B cell (primary cell): ENCODE measurements around the gene PAK3. TPM values are rescaled to one million over a fixed set of nuclear protein-coding genes. Genes with fewer than 3 reads are reported as not detected.

ENCODE experiments used
- ATAC-seq: fragments of 200-7000 bp; cut with Tn5 transposase; one replicate; pipeline ENCODE4 v1.10.0; 2021; ENCODE audit warnings: low read depth, mild to moderate bottlenecking, moderate number of reproducible peaks, moderate library complexity
- CTCF ChIA-PET: fragments of 350-600 bp; sonication (Branson Sonifier 250); formaldehyde crosslinking; loops from one replicate; lab custom pipeline; 2021; ENCODE audit warnings: antibody characterized with exemption, inconsistent platforms; lab: Charles Lee
- POLR2A ChIA-PET: fragments of 350-600 bp; sonication (Branson Sonifier 250); formaldehyde crosslinking; loops from one replicate; lab custom pipeline; 2021; ENCODE audit warnings: antibody characterized with exemption; lab: Charles Lee
- DNase-seq: peaks from one replicate; pipeline ENCODE4 v3.0.0; 2013
- H2AFZ ChIP-seq: 2 replicates; pipeline ENCODE4 v1.6.1; 2012; ENCODE audit warnings: mild to moderate bottlenecking, low read depth, low read length; ENCODE audit not compliant: insufficient read depth, poor library complexity, severe bottlenecking
- H3K27ac ChIP-seq, 2 donors: 1 replicate in 1 of 2; 2 replicates in 1 of 2; pipeline ENCODE4 v1.5.1; 2012 to 2013; ENCODE audit warnings: low read length in 2 of 2, mild to moderate bottlenecking in 2 of 2, moderate library complexity in 1 of 2
- H3K27me3 ChIP-seq, 4 experiments: fragments of 200-600 bp in 1 of 4; sonication (generic) in 1 of 4; replicated peaks in 1 of 4; 1 replicate in 2 of 4; 2 replicates in 2 of 4; pipeline versions ENCODE4 v1.6.1 to v1.7.0; 2013 to 2016; ENCODE audit warnings: low read length in 3 of 4, mild to moderate bottlenecking in 2 of 4, mixed read lengths in 1 of 4, moderate library complexity in 1 of 4; ENCODE audit not compliant: insufficient read depth in 4 of 4, control insufficient read depth in 3 of 4; ENCODE audit errors: control extremely low read depth in 1 of 4
- H3K36me3 ChIP-seq, 2 experiments: replicated peaks in 1 of 2; 1 replicate in 1 of 2; 2 replicates in 1 of 2; pipeline versions ENCODE4 v1.6.1 to v1.7.1; 2013; ENCODE audit warnings: low read length in 1 of 2; ENCODE audit not compliant: insufficient read depth in 2 of 2, control insufficient read depth in 1 of 2; ENCODE audit errors: control extremely low read depth in 1 of 2, extremely low read depth in 1 of 2
- H3K4me1 ChIP-seq, 2 donors: fragments of 200-600 bp in 1 of 2; sonication (generic) in 1 of 2; 1 replicate in 1 of 2; 2 replicates in 1 of 2; pipeline versions ENCODE4 v1.5.1 to v1.6.1; 2013 to 2017; ENCODE audit warnings: low read length in 2 of 2; ENCODE audit not compliant: control insufficient read depth in 2 of 2, insufficient read depth in 2 of 2
- H3K4me2 ChIP-seq: replicated peaks from 2 replicates; pipeline ENCODE3; 2012; ENCODE audit warnings: mild to moderate bottlenecking, low read depth, low read length; ENCODE audit not compliant: poor library complexity, severe bottlenecking
- H3K4me3 ChIP-seq, 5 experiments: fragments of 200-600 bp in 1 of 5; sonication (generic) in 1 of 5; 1 replicate in 3 of 5; 2 replicates in 2 of 5; pipeline versions ENCODE4 v1.5.1 to v1.7.0; 2011 to 2016; ENCODE audit warnings: low read length in 4 of 5, mild to moderate bottlenecking in 4 of 5, low read depth in 2 of 5, control low read depth in 1 of 5, moderate library complexity in 1 of 5; ENCODE audit not compliant: insufficient read depth in 1 of 5; ENCODE audit errors: control extremely low read depth in 1 of 5, extremely low read depth in 1 of 5
- H3K79me2 ChIP-seq: fragments of 200-600 bp; sonication (generic); one replicate; pipeline ENCODE4 v1.6.0; 2016; ENCODE audit warnings: low read length; ENCODE audit not compliant: control insufficient read depth, insufficient read depth
- H3K9ac ChIP-seq: fragments of 200-600 bp; sonication (generic); 2 replicates; pipeline ENCODE4 v1.6.1; 2017; ENCODE audit warnings: mild to moderate bottlenecking, low read length, moderate library complexity
- H3K9me3 ChIP-seq, 3 donors: one replicate each; pipeline versions ENCODE4 v1.6.1 to v1.7.1; 2013; ENCODE audit warnings: low read length in 2 of 3; ENCODE audit not compliant: control insufficient read depth in 2 of 3, insufficient read depth in 1 of 3; ENCODE audit errors: control extremely low read depth in 1 of 3
- H4K20me1 ChIP-seq: 2 replicates; pipeline ENCODE4 v1.6.0; 2012; ENCODE audit warnings: mild to moderate bottlenecking, low read length; ENCODE audit not compliant: insufficient read depth, control insufficient read depth, poor library complexity, severe bottlenecking
- H3K27ac Mint-ChIP-seq: one replicate; pipeline ENCODE4 v1.8.0; 2021; ENCODE audit warnings: mixed read lengths
- H3K27me3 Mint-ChIP-seq: one replicate; pipeline ENCODE4 v1.8.0; 2021; ENCODE audit warnings: mixed read lengths
- H3K4me1 Mint-ChIP-seq: one replicate; pipeline ENCODE4 v1.8.0; 2021; ENCODE audit warnings: mixed read lengths
- H3K4me3 Mint-ChIP-seq: one replicate; pipeline ENCODE4 v1.8.0; 2021; ENCODE audit warnings: mixed read lengths
- H3K9me3 Mint-ChIP-seq: one replicate; pipeline ENCODE4 v1.8.0; 2022; ENCODE audit warnings: mixed read lengths; ENCODE audit not compliant: insufficient read depth
- CTCF ChIP-seq: fragments of 200-600 bp; IDR thresholded peaks from one replicate; pipeline ENCODE4 v1.8.0; 2022; ENCODE audit warnings: antibody characterized with exemption, mild to moderate bottlenecking
- EZH2 ChIP-seq: IDR thresholded peaks from 2 replicates; pipeline ENCODE4 v1.6.1; 2012; ENCODE audit warnings: borderline replicate concordance, low read depth, mild to moderate bottlenecking, moderate library complexity, low read length; ENCODE audit not compliant: insufficient read depth, poor library complexity, severe bottlenecking
- WGBS: methylation state at CpG from one replicate; pipeline ENCODE4 v1.1.5; 2013; ENCODE audit warnings: missing lambda C conversion rate; ENCODE audit not compliant: insufficient coverage; 5-methylcytosine and 5-hydroxymethylcytosine counted together
- intact Hi-C: fragments of 100-400 bp; cut with micrococcal nuclease; formaldehyde crosslinking; loops from one replicate; pipeline ENCODE4 v1.10.0; 2022
- polyA plus RNA-seq: library from polyadenylated mRNA; depleted of rRNA; stranded (reverse); fragments of >200 nt; gene quantifications from 2 replicates; pipeline ENCODE4 v1.2.3, GENCODE V29; 2012
- total RNA-seq, 2 donors: library from RNA; stranded (reverse); fragments of 120-200 nt in 1 of 2; gene quantifications; 1 replicate in 1 of 2; 2 replicates in 1 of 2; pipeline versions ENCODE4 v1.2.3 to v1.2.4, GENCODE V29; 2013 to 2022

PAK3 gene
- total and polyA plus RNA-seq, 2 donors (not counting 1 experiment from before 2014, with no cell fraction given) = 0.17 TPM; not detected in 1

- intact Hi-C loops = no loop called here
- POLR2A ChIA-PET = no interaction called here
- H3K4me1 ChIP-seq = no peaks in the 10 kb centered on the region
- Mint-ChIP-seq H3K9me3 (no peaks in the 10 kb centered on the region), H3K27ac (no peak overlapping the region), H3K4me3 (no peak overlapping the region), H3K27me3 (no peaks in the 10 kb centered on the region), H3K4me1 (no peaks in the 10 kb centered on the region)
- CTCF ChIA-PET = no interaction called here
- no peaks in the 10 kb centered on the region for H3K9me3 ChIP-seq
- H3K4me3 ChIP-seq = no peak overlapping the region
- no peak overlapping the region for H3K4me2 ChIP-seq
- DNase-seq = no peak
- no peaks in the 10 kb centered on the region for H4K20me1 ChIP-seq
- no peak overlapping the region for H3K27ac ChIP-seq
- TF ChIP-seq EZH2 = no peak
- no peak for TF ChIP-seq CTCF
- H3K79me2 ChIP-seq = no peaks in the 10 kb centered on the region
- no peak overlapping the region for H3K9ac ChIP-seq
- H3K27me3 ChIP-seq = no peaks in the 10 kb centered on the region
- WGBS = no CpG with 5 or more reads among the region's 2 CpGs
- ATAC-seq = no peak
- H2AFZ ChIP-seq = no peak overlapping the region
- no peaks in the 10 kb centered on the region for H3K36me3 ChIP-seq
These were observed 72.3 kb downstream of the PAK3 start for GRCh38 chrX:111168314-111168713.

GRCh38 chrX:111169141-111169540 lies 73.2 kb downstream of the PAK3 start:
- no peak overlapping the region for H3K4me2 ChIP-seq
- H3K4me1 ChIP-seq = no peaks in the 10 kb centered on the region
- CTCF ChIA-PET = no interaction called here
- DNase-seq = no peak
- no peak for ATAC-seq
- H3K79me2 ChIP-seq = no peaks in the 10 kb centered on the region
- H3K4me3 Mint-ChIP-seq = no peak overlapping the region
- H3K9ac ChIP-seq = no peak overlapping the region
- H3K36me3 ChIP-seq = no peaks in the 10 kb centered on the region
- POLR2A ChIA-PET = no interaction called here
- no peaks in the 10 kb centered on the region for H3K4me1 Mint-ChIP-seq
- no peak for TF ChIP-seq EZH2
- no peak for TF ChIP-seq CTCF
- intact Hi-C loops = no loop called here
- H3K27ac Mint-ChIP-seq = no peak overlapping the region
- no peak overlapping the region for H2AFZ ChIP-seq
- H4K20me1 ChIP-seq = no peaks in the 10 kb centered on the region
- H3K27me3 Mint-ChIP-seq = no peaks in the 10 kb centered on the region
- no peaks in the 10 kb centered on the region for H3K9me3 ChIP-seq
- no peak overlapping the region for H3K27ac ChIP-seq
- no peaks in the 10 kb centered on the region for H3K9me3 Mint-ChIP-seq
- no peak overlapping the region for H3K4me3 ChIP-seq
- WGBS = no CpG with 5 or more reads among the region's 2 CpGs
- H3K27me3 ChIP-seq = no peaks in the 10 kb centered on the region
